Caco-2 (cell line): ENCODE results near the gene TNFAIP3. TPM values are rescaled to one million over a fixed set of nuclear protein-coding genes. Genes with fewer than 3 reads are reported as not detected.

Experiments used
- BruUV-seq: library from RNA; stranded (reverse); fragments of 400-500 nt; replicated peaks from 2 replicates; lab custom pipeline; 2021; lab: Mats Ljungman, UMichigan
- CTCF ChIA-PET: fragments of 300-600 bp; sonication (Branson Sonifier 250); formaldehyde crosslinking; loops from one replicate; lab custom pipeline; 2022; ENCODE audit warnings: antibody characterized with exemption; lab: Charles Lee
- POLR2A ChIA-PET: fragments of 300-600 bp; sonication (Branson Sonifier 250); formaldehyde crosslinking; loops from one replicate; lab custom pipeline; 2022; ENCODE audit warnings: antibody characterized with exemption; lab: Charles Lee
- DNase-seq, 2 experiments: peaks; one replicate each; pipeline versions ENCODE4 v3.0.0 to v3.0.0-alpha.2; 2020 to 2022
- H3K27me3 ChIP-seq: replicated peaks from 2 replicates; pipeline ENCODE4 v1.6.0; 2011; ENCODE audit warnings: low read length; ENCODE audit not compliant: control insufficient read depth, insufficient read depth
- H3K36me3 ChIP-seq: 2 replicates; pipeline ENCODE4 v1.5.1; 2011; ENCODE audit warnings: low read length; ENCODE audit not compliant: control insufficient read depth, insufficient read depth
- H3K4me1 ChIP-seq: fragments of 250-450 bp; sonication (Bioruptor Pico); 2 replicates; pipeline ENCODE4 v1.5.1; 2020; ENCODE audit warnings: mild to moderate bottlenecking
- H3K4me3 ChIP-seq: 2 replicates; pipeline ENCODE4 v1.5.1; 2011; ENCODE audit warnings: low read depth, mild to moderate bottlenecking, control low read depth, low read length
- H3K9me3 ChIP-seq: fragments of 250-450 bp; sonication (Bioruptor Pico); 2 replicates; pipeline ENCODE4 v1.5.1; 2020; ENCODE audit warnings: mild to moderate bottlenecking, moderate library complexity
- H3K27ac Mint-ChIP-seq: one replicate; pipeline ENCODE4 v1.8.0; 2022; ENCODE audit warnings: mixed read lengths; ENCODE audit not compliant: unreplicated experiment
- H3K27me3 Mint-ChIP-seq: one replicate; pipeline ENCODE4 v1.8.0; 2022; ENCODE audit warnings: mixed read lengths; ENCODE audit not compliant: insufficient read depth, unreplicated experiment
- H3K36me3 Mint-ChIP-seq: one replicate; pipeline ENCODE4 v1.8.0; 2022; ENCODE audit warnings: mild to moderate bottlenecking, mixed read lengths; ENCODE audit not compliant: insufficient read depth, unreplicated experiment
- H3K4me1 Mint-ChIP-seq: one replicate; pipeline ENCODE4 v1.8.0; 2022; ENCODE audit warnings: low read depth, mixed read lengths; ENCODE audit not compliant: unreplicated experiment
- H3K4me3 Mint-ChIP-seq: one replicate; pipeline ENCODE4 v1.8.0; 2022; ENCODE audit warnings: mild to moderate bottlenecking, moderate library complexity, mixed read lengths; ENCODE audit not compliant: unreplicated experiment
- H3K9me3 Mint-ChIP-seq: one replicate; pipeline ENCODE4 v1.8.0; 2022; ENCODE audit warnings: mixed read lengths; ENCODE audit not compliant: unreplicated experiment
- CTCF ChIP-seq, 2 experiments: fragments of 200-600 bp in 1 of 2; IDR thresholded peaks; 1 replicate in 1 of 2; 2 replicates in 1 of 2; pipeline versions ENCODE4 v1.5.1 to v1.8.0; 2011 to 2022; ENCODE audit warnings: antibody characterized with exemption in 1 of 2, control low read depth in 1 of 2, inconsistent platforms in 1 of 2, low read depth in 1 of 2, low read length in 1 of 2, mild to moderate bottlenecking in 1 of 2, moderate library complexity in 1 of 2; ENCODE audit not compliant: insufficient read depth in 1 of 2, severe bottlenecking in 1 of 2, unreplicated experiment in 1 of 2
- intact Hi-C: fragments of 100-400 bp; cut with micrococcal nuclease; formaldehyde crosslinking; loops from one replicate; pipeline ENCODE4 v1.10.0; 2022; ENCODE audit not compliant: unreplicated experiment
- total RNA-seq: library from RNA; stranded (reverse); gene quantifications from 2 replicates; pipeline ENCODE4 v1.2.3, GENCODE V29; 2022

Gene TNFAIP3
- total RNA-seq, 1 experiment from 2014 or later = 45.7 TPM

GRCh38 chr6:137902699-137903098, 35.6 kb downstream of the TNFAIP3 start:
- Histone ChIP-seq H3K36me3 (no peaks in the 10 kb centered on the region), H3K4me3 (no peak overlapping the region), H3K27me3 (no peaks in the 10 kb centered on the region), H3K4me1 (peaks cover 13% of the 10 kb centered on the region), H3K9me3 (no peaks in the 10 kb centered on the region)
- H3K4me3 Mint-ChIP-seq = no peak overlapping the region
- no peaks in the 10 kb centered on the region for H3K27me3 Mint-ChIP-seq
- no peak overlapping the region for H3K27ac Mint-ChIP-seq
- POLR2A ChIA-PET = no interaction called here
- TF ChIP-seq CTCF (IDR thresholded peaks at IDR 0.05; ENCODE audit: insufficient read depth in 1 of 2, low read depth in 1 of 2, low read length in 1 of 2, severe bottlenecking in 1 of 2, unreplicated experiment in 1 of 2) = no peak
- no peaks in the 10 kb centered on the region for H3K36me3 Mint-ChIP-seq
- BruUV-seq = no TSS peak
- CTCF ChIA-PET = no interaction called here
- H3K9me3 Mint-ChIP-seq = no peaks in the 10 kb centered on the region
- intact Hi-C loops = no loop called here
- peaks cover 6% of the 10 kb centered on the region for H3K4me1 Mint-ChIP-seq
- no peak for DNase-seq

GRCh38 chr6:137903274-137903932, 36.3 kb downstream of the TNFAIP3 start:
- H3K27me3 Mint-ChIP-seq = no peaks in the 10 kb centered on the region
- peaks cover 6% of the 10 kb centered on the region for H3K4me1 Mint-ChIP-seq
- Histone ChIP-seq H3K27me3 (no peaks in the 10 kb centered on the region), H3K4me1 (peaks cover 13% of the 10 kb centered on the region), H3K9me3 (no peaks in the 10 kb centered on the region), H3K36me3 (no peaks in the 10 kb centered on the region), H3K4me3 (no peak overlapping the region)
- no peaks in the 10 kb centered on the region for H3K9me3 Mint-ChIP-seq
- H3K27ac Mint-ChIP-seq = no peak overlapping the region
- H3K36me3 Mint-ChIP-seq = no peaks in the 10 kb centered on the region
- intact Hi-C loops = no loop called here
- ChIA-PET POLR2A (no interaction called here), CTCF (no interaction called here)
- no TSS peak for BruUV-seq
- no peak overlapping the region for H3K4me3 Mint-ChIP-seq
- no peak for DNase-seq
- TF ChIP-seq CTCF (IDR thresholded peaks at IDR 0.05; ENCODE audit: insufficient read depth in 1 of 2, low read depth in 1 of 2, low read length in 1 of 2, severe bottlenecking in 1 of 2, unreplicated experiment in 1 of 2) = no peak

- no peak for TF ChIP-seq CTCF (IDR thresholded peaks at IDR 0.05; ENCODE audit: insufficient read depth in 1 of 2, low read depth in 1 of 2, low read length in 1 of 2, severe bottlenecking in 1 of 2, unreplicated experiment in 1 of 2)
- Mint-ChIP-seq H3K27me3 (no peaks in the 10 kb centered on the region), H3K4me1 (peaks cover 6% of the 10 kb centered on the region), H3K9me3 (no peaks in the 10 kb centered on the region), H3K4me3 (peak overlapping the region; percentile 47), H3K27ac (peak overlapping the region; percentile 70), H3K36me3 (no peaks in the 10 kb centered on the region)
- peaks cover 13% of the 10 kb centered on the region for H3K4me1 ChIP-seq
- H3K4me3 ChIP-seq = no peak overlapping the region
- H3K36me3 ChIP-seq = no peaks in the 10 kb centered on the region
- peak in 1 of 2 experiments; percentile 43 for DNase-seq
- intact Hi-C loops = no loop called here
- CTCF ChIA-PET = no interaction called here
- no TSS peak for BruUV-seq
- H3K27me3 ChIP-seq = no peaks in the 10 kb centered on the region
- no peaks in the 10 kb centered on the region for H3K9me3 ChIP-seq
- POLR2A ChIA-PET = no interaction called here
Measured at GRCh38 chr6:137903933-137904821, 37.1 kb downstream of the TNFAIP3 start.
